Measurements from ENCODE around the gene CYP2F1. TPM values are rescaled to one million over a fixed set of nuclear protein-coding genes. Genes with fewer than 3 reads are reported as not detected.
"Not testable (repeated sequence)": the region's sequence is repeated elsewhere in the genome, so short reads cannot be mapped to it uniquely, and the experiment has no call there.

CYP2F1 gene
- total RNA-seq, 2 experiments from 2014 or later, result not detected

DNA sequence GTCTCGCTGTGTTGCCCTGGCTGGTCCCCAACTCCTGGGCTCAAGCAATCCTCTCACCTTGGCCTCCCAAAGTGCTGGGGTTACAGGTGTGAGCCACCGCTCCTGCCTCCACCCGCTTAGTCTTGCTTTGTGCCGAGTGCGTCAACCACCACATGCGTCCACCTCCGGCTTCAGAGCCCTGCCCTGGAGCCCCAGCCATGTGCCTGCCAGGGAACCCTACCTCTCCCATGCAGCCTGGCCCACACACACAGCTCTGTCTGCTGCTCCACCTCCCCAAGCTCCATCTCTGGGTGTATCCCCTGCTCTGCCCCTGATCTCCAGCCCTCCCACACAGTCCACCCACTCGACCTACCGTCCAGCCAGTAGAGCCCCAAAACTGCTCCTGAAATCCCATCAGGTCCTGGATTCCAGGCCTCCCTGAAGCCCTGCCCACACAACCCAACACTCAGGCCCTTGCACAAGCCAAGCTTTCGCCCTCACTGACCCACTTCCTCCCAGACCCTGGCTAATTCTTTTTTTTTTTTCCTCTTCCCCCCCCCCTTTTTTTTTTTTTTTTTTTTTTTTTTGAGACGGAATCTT, 9.6 kb downstream of the CYP2F1 start:
- POLR2A ChIA-PET, result interaction anchor here (0.7 kb wide), 1 partner anchor 1535 kb away, joined by 6 read pairs; no protein-coding TSS in a partner anchor

GRCh38 chr19:41126765-41127203, 12.6 kb downstream of the CYP2F1 start:
- POLR2A ChIA-PET, result not testable (repeated sequence)
- CTCF ChIA-PET, result interaction anchor here (0.9 to 2.3 kb wide), 5 partner anchors 13 to 157 kb away, joined by 3 to 11 read pairs (median 3); no protein-coding TSS in a partner anchor

More for the DNA sequence above, 9.6 kb downstream of the CYP2F1 start:
- CTCF ChIA-PET, result interaction anchor here (0.6 kb wide), 3 partner anchors 21 to 233 kb away, joined by 3 to 4 read pairs (median 3); no protein-coding TSS in a partner anchor

GRCh38 chr19:41127362-41127761, 13.1 kb downstream of the CYP2F1 start:
- CTCF ChIA-PET, result interaction anchor here (0.9 to 2.3 kb wide), 5 partner anchors 12 to 158 kb away, joined by 3 to 11 read pairs (median 3); no protein-coding TSS in a partner anchor
- POLR2A ChIA-PET, result not testable (repeated sequence)

GRCh38 chr19:41127801-41128300, 13.6 kb downstream of the CYP2F1 start:
- POLR2A ChIA-PET, result not testable (repeated sequence)
- CTCF ChIA-PET, result interaction anchor here (1.7 to 2.3 kb wide), 2 partner anchors 17 to 158 kb away, joined by 3 to 11 read pairs; no protein-coding TSS in a partner anchor

DNA sequence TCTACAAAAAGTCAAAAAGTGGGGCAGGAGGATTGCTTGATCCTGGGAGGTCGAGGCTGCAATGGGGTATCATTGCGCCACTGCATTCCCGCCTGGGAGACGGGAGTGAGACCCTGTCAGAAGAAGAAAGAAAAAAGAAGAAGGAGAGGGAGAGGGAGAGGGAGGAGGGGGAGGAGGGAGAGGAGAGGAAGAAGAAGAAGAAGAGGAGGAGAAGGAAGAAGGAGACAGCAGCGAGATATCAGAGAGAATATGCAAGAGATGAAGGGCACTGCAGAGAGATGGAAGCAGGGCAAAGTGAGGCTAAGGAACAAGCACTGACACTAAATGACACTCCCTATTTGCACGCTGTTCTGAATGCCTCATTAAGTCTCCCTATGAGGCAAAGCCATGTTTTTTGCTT, 14.5 kb downstream of the CYP2F1 start:
- POLR2A ChIA-PET, result no interaction called here
- CTCF ChIA-PET, result no interaction called here

DNA sequence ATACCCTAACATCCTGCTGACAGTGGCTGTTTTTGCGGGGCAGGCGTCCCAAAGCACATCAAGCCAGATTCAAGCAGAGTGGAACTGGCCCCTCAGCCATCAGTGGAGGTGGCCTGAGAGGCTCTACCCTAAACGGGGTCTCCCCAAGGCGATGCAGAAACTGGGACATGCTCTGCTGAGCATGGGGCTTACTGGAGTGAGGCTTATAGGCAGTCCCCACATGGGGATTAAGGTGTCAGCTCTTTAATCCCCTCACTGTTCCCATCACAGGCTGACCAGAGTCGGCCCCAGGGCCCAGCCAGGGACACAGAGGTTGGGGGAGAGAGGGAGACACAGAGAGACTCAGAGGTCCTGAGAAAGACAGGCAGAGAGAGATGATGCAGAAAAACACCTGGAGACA, 17.0 kb downstream of the CYP2F1 start:
- CTCF ChIA-PET, result no interaction called here
- POLR2A ChIA-PET, result no interaction called here

DNA sequence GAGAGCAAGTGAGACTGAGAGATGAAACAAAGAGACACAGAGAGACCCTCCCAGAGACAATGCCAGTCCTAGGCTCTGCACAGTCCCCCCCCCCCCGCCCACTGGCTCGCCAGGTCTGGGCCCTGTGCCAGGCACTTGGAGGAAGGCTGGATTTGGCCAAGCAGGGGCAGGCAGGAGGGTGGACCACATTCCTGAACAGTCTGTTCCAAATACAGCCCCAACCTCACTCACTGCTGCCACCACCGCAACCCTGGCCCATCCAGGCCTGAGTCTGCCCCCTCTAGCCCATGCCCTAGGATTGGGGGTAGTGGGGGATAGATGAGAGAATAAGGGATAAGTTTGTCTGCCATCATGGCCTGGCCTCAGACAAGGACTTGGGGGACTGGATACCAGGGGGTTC, 19.0 kb downstream of the CYP2F1 start:
- POLR2A ChIA-PET, result no interaction called here
- CTCF ChIA-PET, result no interaction called here

GRCh38 chr19:41134616-41135015, 20.4 kb downstream of the CYP2F1 start:
- POLR2A ChIA-PET, result no interaction called here
- CTCF ChIA-PET, result no interaction called here

DNA sequence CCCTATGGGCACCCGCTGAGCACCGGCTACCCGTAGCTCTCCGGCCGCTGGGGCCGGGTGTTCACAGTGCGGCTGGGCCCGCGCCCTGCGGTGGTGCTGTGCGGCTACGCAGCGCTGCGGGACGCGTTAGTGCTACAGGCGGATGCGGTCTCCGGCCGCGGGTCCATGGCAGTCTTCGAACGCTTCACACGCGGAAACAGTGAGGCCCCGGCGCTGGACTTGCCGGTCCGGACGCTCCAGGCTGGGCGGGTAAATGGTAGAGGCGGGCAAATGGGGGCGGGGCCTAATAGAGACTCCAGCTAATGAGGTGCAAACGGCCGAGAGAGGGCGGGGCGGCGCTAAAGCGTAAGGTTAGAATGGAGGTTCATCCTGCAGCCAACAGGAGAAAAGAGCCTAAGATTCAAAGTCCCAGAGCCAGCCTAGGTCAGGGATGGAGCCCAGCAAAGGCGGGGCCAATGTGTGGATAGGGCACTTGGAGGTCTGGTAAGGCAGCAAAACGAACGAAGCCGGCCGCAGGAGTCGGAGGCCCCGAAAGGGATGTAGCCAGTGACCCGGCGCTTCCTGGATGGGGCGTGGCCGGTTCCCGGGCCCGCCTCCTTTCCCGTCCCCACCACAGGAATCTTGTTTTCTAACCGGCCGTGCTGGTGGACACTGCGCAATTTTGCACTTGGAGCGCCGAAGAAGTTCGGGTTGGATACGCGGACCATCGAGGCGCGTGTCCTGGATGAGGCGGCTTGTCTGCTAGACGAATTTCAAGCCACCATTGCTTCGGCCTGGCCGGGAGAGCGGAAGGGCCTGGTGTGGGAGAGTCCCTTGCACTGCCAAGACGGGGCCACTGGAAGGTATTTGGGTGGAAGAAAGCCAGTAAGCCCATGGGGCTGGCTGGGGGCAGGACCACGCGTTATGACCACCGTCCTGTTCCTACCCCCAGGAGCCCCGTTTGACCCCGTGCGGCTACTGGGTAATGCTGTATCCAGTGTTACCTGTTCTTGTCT, 21.5 kb downstream of the CYP2F1 start:
- CTCF ChIA-PET, POLR2A ChIA-PET: not testable (repeated sequence)

GRCh38 chr19:41136636-41137455, 22.6 kb downstream of the CYP2F1 start:
- ChIA-PET CTCF (no interaction called here), POLR2A (no interaction called here)

DNA sequence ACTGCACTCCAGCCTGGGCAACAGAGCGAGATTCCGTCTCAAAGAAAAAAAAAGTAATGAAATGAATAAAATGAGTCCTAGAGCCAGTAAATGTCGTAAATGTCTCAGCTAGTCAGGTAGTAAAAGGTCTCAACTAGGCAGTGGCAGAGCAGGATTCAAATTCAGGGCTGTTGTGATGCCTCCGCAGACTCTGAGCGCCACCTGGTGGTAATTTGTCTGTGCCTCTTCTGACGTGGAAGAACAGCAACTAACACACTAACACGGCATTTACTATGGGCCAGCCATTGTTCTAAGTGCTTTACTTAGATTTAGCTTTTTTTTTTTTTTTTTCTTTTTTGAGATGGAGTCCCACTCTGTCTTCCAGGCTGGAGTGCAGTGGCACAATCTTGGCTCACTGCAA, 30.2 kb downstream of the CYP2F1 start:
- ChIA-PET CTCF (interaction anchor here (0.5 to 1.8 kb wide), 9 partner anchors 13 to 481 kb away, joined by 3 to 11 read pairs (median 4); no protein-coding TSS in a partner anchor), POLR2A (interaction anchor here (0.7 kb wide), 1 partner anchor 71 kb away, joined by 5 read pairs; no protein-coding TSS in a partner anchor)

- POLR2A ChIA-PET, result no interaction called here
- CTCF ChIA-PET, result no interaction called here
Observed at GRCh38 chr19:41149831-41150230, 35.6 kb downstream of the CYP2F1 start.

GRCh38 chr19:41150986-41151385, 36.8 kb downstream of the CYP2F1 start:
- CTCF ChIA-PET, result interaction anchor here (0.6 kb wide), 1 partner anchor 593 kb away, joined by 3 read pairs; no protein-coding TSS in a partner anchor
- POLR2A ChIA-PET, result not testable (repeated sequence)

DNA sequence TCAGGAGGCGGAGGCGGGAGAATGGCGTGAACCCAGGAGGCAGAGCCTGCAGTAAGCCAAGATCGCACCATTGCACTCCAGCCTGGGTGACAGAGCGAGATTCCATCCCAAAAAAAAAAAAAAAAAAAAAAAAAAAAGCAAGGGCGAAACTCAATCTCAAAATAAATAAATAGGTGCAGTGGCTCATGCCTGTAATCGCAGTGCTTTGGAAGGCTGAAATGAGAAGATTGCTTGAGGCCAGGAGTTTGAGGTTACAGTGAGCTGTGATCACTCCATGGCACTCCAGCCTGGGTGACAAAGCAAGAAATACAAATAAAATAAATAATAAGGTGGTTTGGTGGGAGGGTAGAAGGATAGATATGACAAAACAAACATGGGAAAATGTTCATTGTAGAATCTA, 39.8 kb downstream of the CYP2F1 start:
- CTCF ChIA-PET, result interaction anchor here (0.6 to 0.7 kb wide), 2 partner anchors 116 to 569 kb away, joined by 5 read pairs; no protein-coding TSS in a partner anchor
- POLR2A ChIA-PET, result no interaction called here

- POLR2A ChIA-PET, result no interaction called here
- CTCF ChIA-PET, result interaction anchor here (1.4 kb wide), 1 partner anchor 12 kb away, joined by 4 read pairs; no protein-coding TSS in a partner anchor
Observed at GRCh38 chr19:41156207-41156606, 42.0 kb downstream of the CYP2F1 start.

DNA sequence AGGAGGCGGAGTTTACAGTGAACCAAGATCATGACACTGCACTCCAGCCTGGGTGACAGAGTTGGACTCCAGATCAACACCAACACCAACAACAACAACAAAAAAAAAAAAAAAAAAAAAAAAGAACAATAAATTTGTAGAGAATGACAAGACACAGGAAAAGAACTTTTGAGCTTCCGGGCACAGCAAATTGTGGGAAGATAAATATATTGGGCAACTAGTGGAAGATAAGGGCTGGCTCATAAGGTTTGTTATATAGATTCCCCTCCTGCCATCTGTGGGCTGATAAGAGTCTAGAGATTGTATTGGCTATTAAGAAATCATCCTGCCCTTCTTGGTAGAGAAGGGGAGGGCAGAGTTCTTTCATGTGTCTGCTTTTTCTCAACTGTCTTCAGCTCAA, 45.6 kb downstream of the CYP2F1 start:
- ChIA-PET POLR2A (no interaction called here), CTCF (interaction anchor here (0.6 kb wide), 2 partner anchors 182 to 522 kb away, joined by 3 to 4 read pairs; no protein-coding TSS in a partner anchor)

DNA sequence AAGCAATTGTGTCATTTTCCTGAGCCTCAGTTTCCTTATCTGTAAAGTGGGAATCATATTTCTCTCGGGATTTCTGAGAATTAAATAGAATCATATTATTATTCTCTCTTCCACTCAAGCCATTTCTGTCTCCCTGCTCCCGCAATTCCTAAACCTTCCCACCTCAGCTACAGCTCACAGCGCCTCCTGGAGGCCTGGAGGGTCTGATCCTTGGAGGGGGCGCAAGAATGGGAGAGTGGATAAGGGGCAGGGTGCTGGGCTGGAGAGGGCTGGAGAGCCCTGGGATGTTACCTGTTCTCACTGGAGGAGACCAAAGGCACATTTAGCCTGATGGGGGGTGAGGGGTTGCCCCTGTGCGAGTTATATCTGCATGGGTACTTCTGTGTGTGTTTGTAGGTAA, 47.7 kb downstream of the CYP2F1 start:
- CTCF ChIA-PET, result interaction anchor here (0.6 kb wide), 1 partner anchor 10 kb away, joined by 3 read pairs; no protein-coding TSS in a partner anchor
- POLR2A ChIA-PET, result no interaction called here

- ChIA-PET CTCF (no interaction called here), POLR2A (no interaction called here)
Observed at GRCh38 chr19:41166944-41167804, 52.9 kb downstream of the CYP2F1 start.

Measured in activated CD8-positive, alpha-beta memory T cell treated with anti-CD3 and anti-CD28 coated beads for 36 hours (primary cell).